SU-DHL-6 (cell line): ENCODE measurements around the gene SPEF2.

Source experiments
- EZH2phosphoT487 ChIP-seq: fragments of 200-600 bp; sonication (generic), shearing (Covaris generic); conservative IDR thresholded peaks from 2 replicates; pipeline ENCODE4 v1.6.1; 2018; ENCODE audit warnings: mild to moderate bottlenecking, antibody characterized with exemption, low read length, moderate library complexity, mixed read lengths
- TF ChIP-seq, protein P1 (sequence below): fragments of 200-600 bp; sonication (generic); IDR thresholded peaks from one replicate; pipeline ENCODE4 v1.5.1; 2017; ENCODE audit warnings: antibody characterized with exemption, mild to moderate bottlenecking, low read length, moderate library complexity; ENCODE audit not compliant: insufficient read depth, poor library complexity, severe bottlenecking

DNA sequence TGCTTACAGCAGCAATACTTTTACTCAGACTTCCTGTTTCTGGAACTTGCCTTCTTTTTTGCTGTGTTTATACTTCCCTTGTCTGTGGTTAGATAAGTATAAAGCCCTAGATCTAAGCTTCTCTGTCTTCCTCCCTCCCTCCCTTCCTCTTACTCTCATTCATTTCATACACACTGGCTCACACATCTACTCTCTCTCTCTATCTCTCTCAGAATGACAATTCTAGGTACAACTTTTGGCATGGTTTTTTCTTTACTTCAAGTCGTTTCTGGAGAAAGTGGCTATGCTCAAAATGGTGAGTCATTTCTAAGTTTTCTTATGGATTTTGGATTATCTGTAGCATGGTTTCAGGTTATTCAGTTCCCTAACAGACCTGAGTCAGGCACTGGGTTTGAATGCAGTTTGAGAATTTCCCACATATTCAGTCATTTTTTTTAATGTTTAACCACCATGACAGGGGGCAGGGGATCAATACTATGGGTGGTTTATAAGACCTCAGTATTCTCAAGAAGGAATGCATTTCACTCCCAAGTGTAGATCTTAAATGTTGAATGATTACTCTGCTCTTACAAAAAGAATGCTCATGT lies 239.2 kb downstream of the SPEF2 start, which contains the start of gene IL7R:
- TF ChIP-seq, protein P1, sequence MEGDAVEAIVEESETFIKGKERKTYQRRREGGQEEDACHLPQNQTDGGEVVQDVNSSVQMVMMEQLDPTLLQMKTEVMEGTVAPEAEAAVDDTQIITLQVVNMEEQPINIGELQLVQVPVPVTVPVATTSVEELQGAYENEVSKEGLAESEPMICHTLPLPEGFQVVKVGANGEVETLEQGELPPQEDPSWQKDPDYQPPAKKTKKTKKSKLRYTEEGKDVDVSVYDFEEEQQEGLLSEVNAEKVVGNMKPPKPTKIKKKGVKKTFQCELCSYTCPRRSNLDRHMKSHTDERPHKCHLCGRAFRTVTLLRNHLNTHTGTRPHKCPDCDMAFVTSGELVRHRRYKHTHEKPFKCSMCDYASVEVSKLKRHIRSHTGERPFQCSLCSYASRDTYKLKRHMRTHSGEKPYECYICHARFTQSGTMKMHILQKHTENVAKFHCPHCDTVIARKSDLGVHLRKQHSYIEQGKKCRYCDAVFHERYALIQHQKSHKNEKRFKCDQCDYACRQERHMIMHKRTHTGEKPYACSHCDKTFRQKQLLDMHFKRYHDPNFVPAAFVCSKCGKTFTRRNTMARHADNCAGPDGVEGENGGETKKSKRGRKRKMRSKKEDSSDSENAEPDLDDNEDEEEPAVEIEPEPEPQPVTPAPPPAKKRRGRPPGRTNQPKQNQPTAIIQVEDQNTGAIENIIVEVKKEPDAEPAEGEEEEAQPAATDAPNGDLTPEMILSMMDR, result no peak
- TF ChIP-seq EZH2phosphoT487, result no peak
